Activated naive CD4-positive, alpha-beta T cell (primary cell): ENCODE measurements around the gene RHBG.
"Not testable (repeated sequence)": the region's sequence is repeated elsewhere in the genome, so short reads cannot be mapped to it uniquely, and the experiment has no call there.

Experiments
- DNase-seq, 4 experiments: peaks; one replicate each; lab custom pipeline; 2025; lab: John Stamatoyannopoulos, UW

RHBG gene

DNA sequence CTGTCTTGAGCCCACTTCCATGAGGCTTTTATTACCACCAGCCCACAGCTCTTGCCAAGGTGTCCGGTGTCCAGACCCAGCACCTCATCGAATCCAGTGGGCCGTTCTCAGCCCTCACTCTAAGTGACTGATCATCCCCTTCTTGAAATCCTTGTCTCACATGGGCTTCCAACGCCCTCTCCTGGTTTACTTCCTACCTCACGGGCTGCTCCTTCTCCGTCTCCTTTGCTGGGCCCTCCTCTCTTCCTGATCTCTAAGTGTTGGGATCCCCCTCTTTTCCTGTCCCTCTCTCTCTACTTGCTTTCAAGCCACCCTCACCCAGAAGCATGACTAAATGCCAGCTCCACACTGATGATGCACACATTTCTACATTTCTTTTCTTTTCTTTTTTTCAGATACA lies 9.0 kb upstream of the RHBG start:
- DNase-seq, result no peak

DNA sequence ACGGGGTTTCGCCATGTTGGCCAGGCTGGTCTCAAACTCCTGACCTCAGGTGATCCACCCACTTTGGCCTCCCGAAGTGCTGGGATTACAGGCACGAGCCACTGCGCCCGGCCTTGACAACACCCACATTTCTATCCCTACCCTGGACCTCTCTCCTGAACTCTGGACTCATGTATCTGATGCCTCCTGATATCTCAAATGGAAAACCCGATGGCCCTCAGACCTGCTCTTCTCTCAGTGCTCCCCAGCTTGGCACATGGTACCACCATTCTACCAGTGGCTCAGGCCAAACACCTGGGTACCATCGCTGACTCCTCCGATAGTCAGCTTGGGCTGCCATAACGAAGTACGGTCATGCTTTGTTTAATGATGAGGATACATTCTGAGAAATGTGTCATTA lies 8.5 kb upstream of the RHBG start:
- no peak for DNase-seq

DNA sequence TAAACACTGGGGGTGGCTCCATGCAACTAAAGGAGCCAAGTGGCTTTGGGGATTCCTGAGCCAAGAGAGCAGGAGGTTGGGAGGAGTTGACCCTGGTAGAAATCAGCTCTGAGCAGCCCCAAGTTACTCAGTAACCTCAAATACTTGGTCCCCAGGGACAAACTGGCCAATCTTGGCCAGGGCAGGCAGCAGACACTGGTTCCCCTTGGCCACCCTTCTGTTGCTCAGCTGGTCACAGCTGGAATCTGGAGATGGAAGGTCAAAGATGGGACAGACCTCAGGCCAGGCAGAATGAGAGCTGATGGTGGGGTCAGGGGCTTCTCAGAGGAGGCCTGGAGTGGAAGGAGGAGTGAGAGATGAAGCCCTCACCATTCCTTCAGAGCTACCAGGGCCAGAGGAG lies 3.3 kb upstream of the RHBG start:
- no peak for DNase-seq

DNA sequence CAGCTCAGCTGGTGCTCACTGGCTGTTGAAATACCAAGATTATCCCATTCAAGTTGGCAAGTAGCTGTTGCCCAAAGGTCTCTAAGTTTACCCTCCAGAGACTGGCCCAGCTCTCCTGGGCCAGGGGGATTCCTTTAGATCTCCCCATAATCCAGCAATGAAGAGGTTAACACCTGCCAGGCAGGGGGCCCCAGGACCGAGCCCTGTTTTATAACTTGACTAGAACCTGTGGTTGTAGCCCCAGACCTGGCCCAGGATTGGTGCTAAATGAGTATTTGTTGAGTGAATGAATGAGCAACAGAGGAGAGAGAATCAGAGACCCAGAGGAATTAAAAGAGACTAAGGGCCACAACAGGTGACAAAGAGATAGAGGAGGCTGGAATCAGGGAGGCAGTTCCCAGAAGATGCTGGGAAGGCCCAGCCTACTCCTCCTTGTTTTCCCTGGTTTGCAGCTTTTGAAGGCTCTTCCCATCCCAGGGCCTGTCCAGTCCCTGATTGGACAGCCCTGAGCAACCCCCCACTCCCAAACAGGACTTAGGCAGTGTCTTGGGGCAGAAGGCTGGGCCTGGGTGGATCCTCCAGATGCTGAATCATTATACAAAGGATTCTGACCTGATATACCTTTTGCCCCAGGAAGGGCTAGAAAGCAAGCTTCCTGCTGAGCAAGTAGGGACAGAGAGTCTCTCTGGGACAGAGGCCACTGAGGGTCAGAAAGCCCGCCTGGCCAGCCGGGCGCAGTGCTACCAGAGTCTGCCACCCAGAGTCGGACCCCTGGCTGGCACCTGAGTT lies 2.4 kb upstream of the RHBG start:
- DNase-seq, result no peak

DNA sequence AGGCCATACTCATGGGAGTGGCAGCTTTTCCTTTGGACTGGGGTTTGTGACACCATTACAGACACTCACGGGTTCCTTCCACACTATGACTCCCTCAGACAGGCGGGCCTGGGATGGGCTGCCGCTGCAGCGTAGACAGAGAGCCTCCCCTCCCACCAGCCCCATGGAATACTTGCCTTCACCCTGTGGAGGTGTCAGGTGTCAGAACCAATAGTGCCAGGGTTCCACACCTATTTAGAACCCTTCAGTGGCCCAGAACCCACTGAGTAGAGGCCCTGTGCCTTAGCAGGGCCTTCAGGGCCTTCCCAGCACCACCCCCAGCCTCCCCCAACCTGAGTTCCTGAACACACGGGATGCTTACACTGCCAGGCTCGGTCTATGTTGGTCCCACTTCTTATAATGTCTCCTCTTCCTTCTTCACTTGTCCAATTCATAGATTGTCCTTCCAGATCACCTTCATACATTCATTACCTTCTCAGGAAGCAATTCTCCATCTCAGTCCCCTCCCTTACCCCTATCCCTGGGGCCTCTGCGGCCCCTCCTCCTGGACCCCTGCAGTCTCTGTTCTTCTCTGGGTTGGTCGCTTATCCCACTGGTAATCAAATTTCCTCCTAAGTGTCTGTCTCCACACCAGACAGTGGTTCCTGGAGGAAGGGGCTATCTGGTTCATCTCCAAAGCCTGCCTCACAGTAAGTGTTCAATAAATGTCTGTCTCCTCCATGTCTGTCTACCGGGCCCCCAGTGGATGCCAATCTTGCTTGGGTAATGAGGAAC lies 1.4 kb upstream of the RHBG start:
- no peak for DNase-seq

DNA sequence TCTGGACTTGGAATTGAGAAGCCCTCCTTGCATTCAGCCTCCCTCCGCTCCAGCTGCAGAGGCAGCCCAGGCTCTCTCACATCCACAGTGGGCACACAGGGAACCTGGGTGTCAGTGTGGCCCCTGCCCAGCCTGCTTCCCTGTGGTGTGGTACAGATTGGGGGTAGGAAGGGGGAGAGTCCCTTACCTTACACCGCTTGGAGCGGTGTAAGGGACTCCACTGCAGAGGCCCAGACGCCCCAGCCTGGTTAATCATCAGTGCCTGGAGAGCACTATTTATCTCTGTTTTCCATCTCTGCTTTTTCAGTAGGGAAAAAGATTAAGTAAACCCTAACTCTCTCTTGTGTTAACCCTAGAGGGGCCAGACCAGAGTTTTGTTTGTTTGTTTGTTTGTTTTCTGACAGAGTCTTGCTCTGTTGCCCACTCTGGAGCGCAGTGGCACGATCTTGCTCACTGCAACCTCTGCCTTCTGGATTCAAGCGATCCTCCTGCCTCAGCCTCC lies 803 bp upstream of the RHBG start:
- no peak for DNase-seq

DNA sequence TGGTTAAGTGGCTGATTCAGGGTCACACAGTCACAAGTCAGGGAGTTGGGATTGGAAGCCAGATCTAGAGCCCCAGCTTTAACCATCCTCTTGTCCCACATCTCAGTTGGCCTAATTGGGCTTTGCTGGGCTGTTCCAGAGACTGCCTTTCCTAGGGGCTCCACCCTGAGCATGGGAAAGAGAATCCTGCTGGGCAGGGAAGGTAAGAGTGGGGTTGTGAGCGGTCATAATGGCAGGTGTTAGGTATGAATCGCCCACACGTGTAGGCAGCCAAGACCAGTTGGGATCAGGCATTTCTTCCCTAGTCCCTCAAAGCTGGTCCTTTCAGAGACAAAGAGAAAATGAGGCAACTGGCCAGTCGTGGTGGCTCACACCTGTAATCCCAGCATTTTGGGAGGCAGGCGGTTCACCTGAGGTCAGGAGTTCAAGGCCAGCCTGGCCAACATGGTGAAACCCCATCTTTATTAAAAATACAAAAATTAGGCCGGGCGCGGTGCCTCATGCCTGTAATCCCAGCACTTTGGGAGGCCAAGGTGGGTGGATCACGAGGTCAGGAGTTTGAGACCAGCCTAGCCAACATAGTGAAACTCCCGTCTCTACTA lies 775 bp downstream of the RHBG start:
- DNase-seq, result not testable (repeated sequence)

DNA sequence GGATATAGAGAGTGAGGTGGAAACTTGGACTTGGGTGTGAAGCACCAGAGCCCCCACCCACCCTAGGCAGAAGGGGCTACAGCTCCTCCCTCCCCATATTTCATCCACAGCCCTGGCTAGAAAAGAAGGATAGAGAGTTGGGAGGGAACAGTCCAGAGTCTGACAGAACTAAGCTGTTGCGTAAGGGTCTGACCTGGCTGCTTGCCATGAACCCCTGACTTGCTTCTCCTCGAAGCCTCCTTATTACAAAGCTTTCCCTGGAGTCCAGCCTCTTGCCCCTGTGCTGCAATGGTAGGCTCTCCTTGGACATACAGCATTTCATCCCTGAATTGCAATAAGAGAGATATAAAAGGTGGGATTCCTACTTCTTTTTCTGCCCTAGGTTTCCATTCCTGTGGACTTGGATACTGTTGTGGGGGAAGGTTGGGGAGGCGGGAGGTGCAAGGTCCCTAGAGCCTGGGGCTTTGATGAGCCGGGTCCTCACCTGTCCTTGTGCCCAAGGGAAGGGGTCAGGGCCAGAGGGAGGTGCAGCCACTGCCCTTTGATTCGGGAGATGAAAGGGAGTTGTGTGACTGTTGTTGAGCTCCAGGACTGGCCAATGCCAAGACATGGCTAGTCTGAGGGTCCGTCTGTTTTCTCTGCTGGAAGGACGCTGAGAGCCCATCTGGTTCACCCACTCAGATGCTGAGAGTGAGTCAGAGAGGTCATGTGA lies 2.7 kb downstream of the RHBG start:
- no peak for DNase-seq

DNA sequence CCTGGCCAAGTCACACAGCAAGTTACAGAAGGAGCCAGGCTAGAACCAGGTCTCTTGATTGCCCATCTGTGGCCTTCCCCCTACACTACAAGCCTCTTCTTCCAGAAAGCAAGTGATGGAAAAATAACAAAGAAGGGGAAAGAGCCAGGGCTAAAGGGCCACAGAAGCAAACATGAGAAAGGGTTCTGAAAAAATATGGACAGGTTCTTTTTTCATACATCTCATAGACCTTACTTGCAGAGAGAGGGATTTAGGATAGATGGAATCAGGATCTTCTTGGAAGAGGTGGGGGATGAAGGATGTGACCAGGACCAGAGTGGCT lies 3.2 kb downstream of the RHBG start:
- no peak for DNase-seq

DNA sequence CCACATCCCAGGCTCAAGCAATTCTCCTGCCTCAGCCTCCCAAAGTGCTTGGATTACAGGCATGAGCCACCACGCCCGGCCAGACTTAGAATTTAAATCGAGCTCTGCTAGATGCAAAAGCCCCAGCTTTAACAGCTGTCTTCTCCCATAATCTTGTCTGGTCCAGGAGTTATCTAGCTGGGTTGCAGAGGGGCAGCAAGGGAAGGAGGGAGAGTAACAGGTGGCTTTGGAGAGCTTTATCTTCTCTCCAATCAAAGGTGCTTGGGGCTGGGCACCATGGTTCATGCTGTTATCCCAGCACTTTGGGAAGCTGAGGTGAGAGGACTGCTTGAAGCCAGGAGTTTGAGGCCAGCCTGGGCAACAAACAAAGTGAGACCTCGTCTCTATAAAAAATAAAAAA lies 3.9 kb downstream of the RHBG start:
- DNase-seq, result no peak

DNA sequence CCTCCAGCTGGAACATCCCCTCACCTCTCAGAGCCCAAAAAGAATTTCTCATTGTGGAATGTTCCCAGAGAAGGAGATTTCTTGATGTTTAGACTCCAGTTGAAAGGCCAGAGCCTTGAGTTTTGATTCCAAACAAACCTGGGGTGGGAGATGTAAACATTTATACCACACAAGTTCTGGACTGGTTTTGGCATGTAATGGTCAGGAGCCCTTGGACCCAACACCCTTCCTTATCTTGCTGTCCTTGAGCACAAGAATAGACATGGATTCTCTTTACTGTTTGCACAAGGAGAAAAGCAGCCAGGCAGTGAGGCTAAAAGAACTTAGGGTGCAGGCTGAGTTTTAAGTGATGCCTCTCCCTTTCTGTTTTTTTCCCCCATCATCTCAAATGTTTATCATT lies 4.5 kb downstream of the RHBG start:
- no peak for DNase-seq

DNA sequence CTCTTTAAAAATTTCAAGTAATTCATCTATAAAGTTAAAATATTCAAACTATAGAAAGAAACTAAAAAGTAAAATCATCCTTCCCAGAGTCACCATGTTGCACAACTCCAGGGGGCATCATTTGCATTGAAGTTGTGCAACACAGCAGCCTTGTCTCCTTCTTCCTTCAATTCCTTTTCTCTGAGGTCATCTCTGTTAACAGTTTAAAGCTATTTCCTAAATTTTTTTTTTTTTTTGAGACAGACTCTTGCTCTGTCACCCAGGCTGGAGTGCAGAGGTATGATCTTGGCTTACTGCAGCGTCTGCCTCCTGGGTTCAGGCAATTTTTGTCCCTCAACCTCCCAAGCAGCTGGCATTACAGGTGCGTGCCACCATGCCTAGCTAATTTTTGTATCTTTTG lies 7.1 kb downstream of the RHBG start:
- no peak for DNase-seq

DNA sequence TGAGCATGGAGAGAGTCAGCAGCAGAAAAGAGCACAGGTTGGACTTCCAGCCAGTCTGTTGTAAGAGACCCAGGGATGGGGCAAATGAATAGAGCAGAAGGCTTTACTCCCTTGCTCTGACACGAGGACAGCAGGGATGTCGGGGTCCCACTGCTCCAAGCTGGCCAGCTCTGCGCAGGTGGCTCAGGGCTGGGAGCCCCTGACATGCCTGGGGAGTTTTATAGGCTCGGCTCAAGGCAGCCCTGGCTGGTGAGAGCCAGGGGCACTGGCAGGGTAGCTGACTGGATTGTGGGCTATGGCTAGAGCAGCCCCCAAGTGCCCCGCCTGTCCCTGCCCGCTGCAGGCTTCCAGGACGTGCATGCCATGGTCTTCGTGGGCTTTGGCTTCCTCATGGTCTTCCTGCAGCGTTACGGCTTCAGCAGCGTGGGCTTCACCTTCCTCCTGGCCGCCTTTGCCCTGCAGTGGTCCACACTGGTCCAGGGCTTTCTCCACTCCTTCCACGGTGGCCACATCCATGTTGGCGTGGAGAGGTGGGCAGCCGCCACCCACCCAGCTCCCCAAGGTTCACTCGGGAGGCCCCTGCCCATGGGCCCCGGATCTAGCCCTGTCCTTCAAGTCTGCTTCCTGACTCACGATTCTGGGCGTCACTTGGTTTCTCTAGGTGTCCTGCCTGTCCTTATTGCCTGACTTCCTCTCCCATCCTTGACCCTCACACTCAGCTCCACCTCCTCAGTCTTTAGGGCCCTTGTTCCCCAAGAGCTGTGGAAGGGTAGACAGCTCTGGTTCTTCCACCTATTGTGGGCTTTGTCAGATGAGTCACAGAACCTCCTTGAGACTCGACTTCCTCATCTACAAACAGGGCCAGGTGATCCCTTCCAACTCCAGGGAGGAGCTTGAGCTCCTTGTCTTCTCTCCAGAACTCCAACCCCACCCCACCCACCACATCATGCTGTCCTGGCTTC lies 8.2 kb downstream of the RHBG start:
- DNase-seq, result no peak

DNA sequence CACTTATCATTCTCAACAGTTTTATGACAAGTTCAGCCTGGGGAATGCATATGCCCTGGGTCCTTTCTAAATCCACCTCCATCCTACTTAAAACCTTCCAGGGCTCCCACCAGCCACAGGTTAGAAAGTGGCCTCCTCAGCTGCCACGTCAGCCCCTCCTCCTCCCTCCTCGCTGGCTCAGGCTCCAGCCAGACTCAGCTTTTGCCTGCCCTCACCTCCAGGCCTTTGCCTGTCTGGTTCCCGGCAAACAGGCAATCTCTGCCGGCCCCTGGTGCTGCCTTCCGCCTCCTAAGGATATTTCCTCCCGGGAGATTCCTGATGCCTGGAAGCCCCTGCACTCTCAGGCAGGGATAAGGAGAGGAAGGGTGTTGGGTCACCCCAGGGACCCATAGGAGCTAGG lies 9.5 kb downstream of the RHBG start:
- no peak for DNase-seq

DNA sequence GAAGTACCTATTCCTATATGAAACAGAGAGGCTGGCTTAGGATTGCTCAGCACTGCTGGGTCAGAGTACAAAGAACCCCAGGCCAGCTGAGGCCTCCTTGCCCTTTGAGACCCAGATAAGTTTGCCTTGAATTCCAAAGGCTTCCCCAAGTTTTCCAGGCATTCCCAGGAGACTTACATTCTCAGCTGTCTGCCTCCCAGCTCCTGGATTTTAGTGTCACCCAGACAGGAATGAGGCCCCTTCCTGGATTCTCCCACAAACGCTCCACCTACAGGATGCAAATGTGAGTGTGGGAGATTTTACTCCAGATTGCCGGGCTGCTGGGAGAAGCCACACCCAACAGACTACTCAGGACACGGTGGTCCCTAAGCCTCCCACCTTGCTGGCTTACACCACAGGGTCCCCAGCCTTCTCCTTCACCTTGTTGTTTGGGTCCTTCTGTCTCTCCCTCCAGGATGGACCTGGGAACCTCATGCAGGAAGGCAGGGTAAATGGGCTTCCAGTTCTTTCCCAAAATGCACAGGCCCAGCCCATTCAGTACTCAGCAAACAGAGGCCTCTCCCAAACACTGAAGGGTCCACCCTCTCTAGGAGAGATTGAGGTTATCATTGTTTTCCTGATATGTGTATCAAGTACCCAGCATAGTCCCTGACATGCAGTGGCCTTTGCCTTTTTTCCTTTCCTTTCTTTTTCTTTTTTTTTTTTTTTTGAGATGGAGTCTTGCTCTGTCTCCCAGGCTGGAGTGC lies 10.6 kb downstream of the RHBG start:
- no peak for DNase-seq

DNA sequence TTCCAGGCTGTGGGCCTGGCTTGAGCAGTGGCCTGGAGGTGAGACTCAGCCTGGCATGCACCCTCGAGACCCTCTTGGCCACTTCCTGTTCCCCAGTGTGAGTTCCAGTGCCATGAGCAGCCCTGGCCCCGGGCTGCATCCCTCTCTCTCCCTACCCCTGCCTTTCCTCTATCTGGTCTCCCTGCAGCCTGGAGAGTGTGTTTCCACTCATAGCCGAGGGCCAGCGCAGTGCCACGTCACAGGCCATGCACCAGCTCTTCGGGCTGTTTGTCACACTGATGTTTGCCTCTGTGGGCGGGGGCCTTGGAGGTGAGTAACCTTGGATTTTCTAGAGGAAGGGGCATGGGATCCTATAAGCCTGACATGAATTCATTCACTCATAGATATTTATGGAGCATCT lies 13.6 kb downstream of the RHBG start:
- no peak for DNase-seq

DNA sequence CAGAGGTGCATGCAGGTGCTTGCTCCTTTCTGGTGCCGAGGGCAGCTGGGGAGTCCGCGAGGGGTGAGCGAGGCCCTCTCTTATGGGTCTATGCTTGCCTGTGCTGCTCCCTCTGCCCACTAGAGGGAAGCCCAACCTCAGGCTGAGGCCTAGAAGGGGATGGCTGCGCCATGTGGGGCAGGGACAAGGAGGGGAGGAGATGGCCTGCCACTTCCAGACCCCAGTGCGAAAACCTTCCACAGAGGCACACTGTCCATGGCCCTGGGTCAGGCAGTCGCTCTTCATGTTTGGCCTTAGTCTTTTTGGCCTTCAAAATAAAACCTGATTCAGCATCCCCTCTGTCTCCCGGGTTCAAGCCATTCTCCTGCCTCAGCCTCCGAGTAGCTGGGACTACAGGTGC lies 14.0 kb downstream of the RHBG start:
- peak in 3 of 4 experiments; percentile 15 to 40 (median 31) for DNase-seq

DNA sequence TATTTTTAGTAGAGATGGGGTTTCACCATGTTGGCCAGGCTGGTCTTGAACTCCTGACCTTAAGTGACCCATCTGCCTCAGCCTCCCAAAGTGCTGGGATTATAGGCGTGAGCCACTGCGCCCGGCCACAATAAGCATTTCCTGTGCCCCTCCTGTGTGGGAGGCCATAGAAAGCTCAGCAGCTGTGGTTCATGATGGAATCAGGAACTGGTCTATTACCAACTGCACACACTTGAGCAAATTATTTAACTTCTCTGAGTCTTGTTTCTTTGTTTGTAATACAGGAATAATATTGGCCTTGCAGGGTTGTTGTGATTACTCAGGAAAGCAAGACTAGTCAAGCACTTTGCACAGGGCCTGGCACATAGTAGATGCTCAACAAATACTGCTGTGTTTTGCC lies 15.0 kb downstream of the RHBG start:
- DNase-seq, result no peak

DNA sequence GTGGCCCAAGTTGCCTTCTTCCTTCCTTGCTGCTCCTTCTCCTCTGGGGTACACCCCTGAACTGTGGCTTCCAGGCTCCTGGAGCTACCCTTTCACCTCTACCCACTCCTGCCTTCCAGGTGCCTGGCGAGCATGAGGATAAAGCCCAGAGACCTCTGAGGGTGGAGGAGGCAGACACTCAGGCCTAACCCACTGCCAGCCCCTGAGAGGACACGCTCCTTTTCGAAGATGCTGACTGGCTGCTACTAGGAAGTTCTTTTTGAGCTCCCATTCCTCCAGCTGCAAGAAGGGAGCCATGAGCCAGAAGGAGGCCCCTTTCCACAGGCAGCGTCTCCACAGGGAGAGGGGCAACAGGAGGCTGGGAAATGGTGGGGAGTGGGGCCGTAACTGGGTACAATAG lies 15.6 kb downstream of the RHBG start:
- DNase-seq, result no peak

DNA sequence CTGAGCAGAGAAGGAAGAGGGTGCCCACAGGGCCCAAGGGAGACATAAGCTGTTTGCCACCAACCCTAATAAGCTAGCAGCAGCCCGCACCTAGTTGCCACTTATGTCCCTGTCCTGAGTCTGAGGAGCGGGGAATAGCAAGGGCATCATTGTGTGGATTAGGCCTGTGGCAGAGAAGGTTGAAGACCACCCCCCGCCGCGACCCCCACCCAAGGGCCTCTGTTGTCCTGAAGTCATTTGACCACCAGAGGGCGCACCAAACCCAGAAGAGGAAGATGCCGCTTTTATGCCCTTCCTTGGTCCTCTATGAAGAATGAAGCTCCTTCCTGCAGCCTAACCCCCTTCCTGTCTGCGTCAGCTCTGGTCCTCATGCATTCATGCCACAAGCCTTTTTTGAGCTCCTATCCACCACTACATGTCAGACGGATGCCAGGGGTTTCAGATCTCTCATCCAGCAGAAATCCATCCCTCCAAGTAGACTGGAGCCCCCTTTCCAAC lies 16.6 kb downstream of the RHBG start:
- DNase-seq, result peak; percentile 44 to 62 (median 59)
